GM19193 (cell line): ENCODE data around the gene FZD10.

Experiments used
- POLR2A ChIP-seq: IDR thresholded peaks from 4 replicates; pipeline ENCODE4 v1.6.1; 2011; ENCODE audit not compliant: insufficient read depth, insufficient read length; ENCODE audit errors: extremely low read depth

Gene FZD10

GRCh38 chr12:130128790-130129735 lies 33.2 kb upstream of the FZD10 start:
- no peak for TF ChIP-seq POLR2A

GRCh38 chr12:130130346-130130745 lies 31.9 kb upstream of the FZD10 start:
- TF ChIP-seq POLR2A: no peak

- no peak for TF ChIP-seq POLR2A
Measured at GRCh38 chr12:130131025-130131424, 31.2 kb upstream of the FZD10 start.

GRCh38 chr12:130131801-130132200 lies 30.5 kb upstream of the FZD10 start:
- no peak for TF ChIP-seq POLR2A

- no peak for TF ChIP-seq POLR2A
Measured at GRCh38 chr12:130132831-130133511, 29.3 kb upstream of the FZD10 start.

- TF ChIP-seq POLR2A: no peak
Measured at GRCh38 chr12:130133851-130134562, 28.3 kb upstream of the FZD10 start.

GRCh38 chr12:130134563-130134915 lies 27.7 kb upstream of the FZD10 start:
- TF ChIP-seq POLR2A: no peak

- no peak for TF ChIP-seq POLR2A
Measured at GRCh38 chr12:130136509-130137039, 25.7 kb upstream of the FZD10 start.

GRCh38 chr12:130137040-130138018 lies 24.9 kb upstream of the FZD10 start:
- no peak for TF ChIP-seq POLR2A

GRCh38 chr12:130138478-130138877 lies 23.8 kb upstream of the FZD10 start:
- no peak for TF ChIP-seq POLR2A

GRCh38 chr12:130139567-130140421 lies 22.5 kb upstream of the FZD10 start:
- TF ChIP-seq POLR2A: no peak

- TF ChIP-seq POLR2A: no peak
Measured at GRCh38 chr12:130141105-130141504, 21.2 kb upstream of the FZD10 start.
